HG02798 (cell line): ENCODE results near the gene COBLL1.

Experiments used
- ATAC-seq: cut with Tn5 transposase; IDR thresholded peaks from one replicate; pipeline ENCODE4 v1.9.1; 2021; ENCODE audit warnings: mild to moderate bottlenecking; ENCODE audit not compliant: unreplicated experiment, poor library complexity

The COBLL1 gene

DNA sequence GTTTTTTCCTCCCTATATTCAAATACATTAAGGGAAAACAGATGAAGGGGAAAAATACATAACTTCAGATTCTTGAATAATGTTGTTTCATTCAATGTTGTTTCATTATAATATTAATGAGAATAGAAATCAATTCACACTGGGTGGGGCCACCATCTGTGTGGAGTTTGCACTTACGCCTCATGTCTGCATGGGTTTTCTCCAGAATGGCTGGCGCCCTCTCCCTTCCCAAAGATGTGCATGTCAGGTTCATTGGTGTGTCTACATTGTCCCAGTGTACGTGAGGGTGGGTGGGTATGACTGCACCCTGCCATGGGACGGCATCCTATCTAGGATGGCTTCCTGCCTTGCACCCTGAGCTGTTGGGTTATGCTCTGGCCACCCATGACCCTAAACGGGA, 51.7 kb downstream of the COBLL1 start:
- ATAC-seq: no peak

DNA sequence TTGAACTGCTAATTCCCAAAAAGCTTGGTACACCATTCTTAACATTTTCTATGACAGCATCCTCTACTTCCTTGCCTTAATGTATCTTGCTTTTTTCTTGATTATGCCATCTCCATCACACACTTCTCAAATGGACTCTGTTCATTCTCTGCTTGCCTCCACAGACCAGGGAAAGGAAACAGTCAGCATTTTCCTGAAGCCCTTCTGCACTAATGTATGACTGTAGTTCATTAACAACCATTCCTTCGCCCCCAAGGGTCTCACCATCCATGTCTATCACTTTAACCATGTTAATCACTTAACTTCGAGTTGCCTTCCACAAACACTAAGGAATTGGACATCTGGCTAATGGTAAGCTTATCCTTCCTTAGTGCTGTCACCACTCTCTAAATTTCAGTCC, 54.8 kb downstream of the COBLL1 start:
- ATAC-seq: no peak

DNA sequence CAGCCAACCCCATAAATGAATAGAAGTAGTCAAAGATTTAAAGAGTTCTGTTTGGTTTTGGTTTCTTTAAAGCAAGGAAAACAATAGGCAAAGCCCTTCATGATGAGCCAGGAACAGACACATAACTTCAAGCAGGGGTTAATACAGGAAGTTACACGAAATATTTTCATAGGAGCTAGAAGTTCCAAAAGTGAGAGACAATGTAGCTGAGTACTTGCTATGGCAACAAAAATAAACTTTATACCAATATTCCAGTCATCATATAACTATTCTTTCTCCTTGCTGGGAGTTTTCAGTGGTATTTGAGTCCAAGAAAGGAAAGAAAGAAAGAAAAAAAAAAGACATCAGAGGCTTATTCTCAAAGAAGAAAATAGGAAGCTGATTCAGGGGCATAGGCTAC, 56.2 kb downstream of the COBLL1 start:
- ATAC-seq: no peak

DNA sequence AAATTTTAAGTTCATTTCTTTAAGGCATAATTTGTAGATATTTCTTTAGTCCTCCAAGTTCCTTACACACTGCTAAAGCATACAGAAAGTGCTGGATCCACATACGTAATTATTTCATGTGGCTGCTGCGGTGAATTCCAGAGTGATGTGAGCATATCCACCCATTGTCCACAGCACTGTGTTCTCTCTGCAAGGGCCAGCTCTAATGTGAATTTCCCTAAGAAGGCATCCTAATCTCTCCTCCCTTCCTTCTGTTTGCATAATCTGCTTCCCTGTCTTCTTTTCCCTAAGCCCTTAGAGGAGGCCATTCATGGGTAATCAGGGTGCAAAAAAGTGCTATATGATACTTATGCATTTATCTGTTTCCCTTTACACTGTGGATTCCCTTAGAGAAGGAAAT, 57.2 kb downstream of the COBLL1 start:
- ATAC-seq: no peak

DNA sequence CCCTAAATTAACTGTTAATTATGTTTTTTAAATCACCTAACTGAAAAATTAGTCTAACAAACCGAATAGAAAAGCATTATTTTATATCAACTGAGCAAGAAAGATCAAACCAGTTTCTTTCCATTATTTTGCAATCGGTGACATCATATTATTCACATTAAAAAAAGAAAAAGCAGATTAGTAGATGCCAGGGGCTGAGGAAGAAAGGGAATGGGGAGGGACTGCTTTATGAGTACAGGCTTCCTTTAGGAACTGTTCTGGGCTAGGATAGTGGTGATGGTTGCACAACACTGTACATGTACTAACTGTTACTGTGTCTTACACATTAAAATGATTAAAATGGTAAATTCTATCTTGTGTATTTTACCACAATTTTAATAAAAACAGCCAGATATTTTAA, 59.3 kb downstream of the COBLL1 start:
- ATAC-seq: no peak

DNA sequence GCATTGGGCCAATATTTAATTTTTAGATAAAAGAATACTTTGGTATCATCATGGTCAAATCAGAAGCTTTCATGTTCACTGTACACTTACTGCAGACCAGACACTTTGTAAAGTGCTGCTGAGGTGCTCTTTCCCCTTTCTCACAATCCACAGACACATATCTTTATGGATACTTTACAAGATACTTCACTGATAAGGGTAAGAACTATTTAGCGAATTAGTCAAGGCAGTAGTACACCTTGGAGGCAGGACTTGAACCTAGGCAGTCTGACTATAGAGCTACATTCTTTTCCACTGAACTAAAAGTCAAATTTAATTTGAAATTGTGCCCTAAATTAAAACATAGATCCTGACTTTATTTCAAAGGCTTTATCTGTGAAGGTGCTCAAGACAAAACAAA, 60.2 kb downstream of the COBLL1 start:
- no peak for ATAC-seq

DNA sequence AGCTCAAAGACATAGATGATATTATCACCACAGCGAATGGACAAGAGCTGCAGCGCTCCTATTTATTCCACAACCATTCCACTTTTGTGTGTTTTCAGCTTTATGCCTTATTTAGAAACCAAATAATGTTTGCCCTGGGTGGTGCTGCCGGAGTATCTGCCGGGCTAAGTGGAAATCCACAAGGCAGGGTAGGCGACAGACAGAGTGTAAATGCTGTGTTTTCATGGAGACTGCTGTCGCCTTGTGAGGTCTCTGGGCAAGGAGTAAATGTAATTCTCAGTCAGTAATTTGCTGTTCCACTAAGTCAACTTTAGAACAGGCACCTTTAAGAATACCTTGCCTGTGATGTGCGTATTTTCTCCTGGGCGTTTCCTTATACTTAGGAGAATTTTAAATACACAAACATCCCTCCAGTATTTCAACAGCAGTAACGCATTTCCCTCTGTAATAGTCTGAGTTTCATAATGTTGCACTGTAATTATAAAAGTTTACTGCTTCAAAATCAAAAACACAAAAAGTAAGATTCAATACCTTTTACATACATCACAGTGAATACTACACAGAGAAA, 60.9 kb downstream of the COBLL1 start:
- ATAC-seq: no peak

DNA sequence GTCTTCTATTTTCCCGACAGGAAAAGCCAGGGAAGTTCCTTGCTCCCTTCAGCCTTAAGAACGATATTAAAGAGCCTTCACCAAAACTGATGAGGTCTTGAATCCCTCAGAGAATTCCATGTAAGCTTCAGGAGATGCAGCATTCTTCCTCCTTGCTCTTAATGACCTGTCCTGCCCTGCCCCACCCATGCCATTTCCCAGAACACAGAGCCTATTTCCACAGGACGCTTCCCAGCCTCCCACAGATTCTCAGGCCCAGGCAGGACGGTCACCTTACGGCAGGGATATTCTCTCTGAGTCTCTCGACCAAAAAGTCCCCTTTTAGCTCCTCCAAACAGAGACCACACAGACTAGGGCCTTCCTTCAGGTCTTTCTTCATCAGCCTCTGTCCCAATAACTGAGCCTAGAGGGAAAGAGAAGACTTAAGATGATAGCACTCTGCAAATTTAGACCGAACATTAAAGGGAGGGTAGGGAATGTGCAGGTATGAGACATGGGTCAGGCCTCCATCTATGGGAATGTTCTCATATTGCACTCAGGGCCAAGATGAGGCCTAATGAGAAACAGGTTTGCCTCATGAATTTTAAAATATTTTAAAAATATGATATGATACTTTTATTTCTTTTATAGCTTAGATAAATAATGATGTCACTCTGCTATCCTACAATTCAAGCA, 62.1 kb downstream of the COBLL1 start:
- no peak for ATAC-seq

DNA sequence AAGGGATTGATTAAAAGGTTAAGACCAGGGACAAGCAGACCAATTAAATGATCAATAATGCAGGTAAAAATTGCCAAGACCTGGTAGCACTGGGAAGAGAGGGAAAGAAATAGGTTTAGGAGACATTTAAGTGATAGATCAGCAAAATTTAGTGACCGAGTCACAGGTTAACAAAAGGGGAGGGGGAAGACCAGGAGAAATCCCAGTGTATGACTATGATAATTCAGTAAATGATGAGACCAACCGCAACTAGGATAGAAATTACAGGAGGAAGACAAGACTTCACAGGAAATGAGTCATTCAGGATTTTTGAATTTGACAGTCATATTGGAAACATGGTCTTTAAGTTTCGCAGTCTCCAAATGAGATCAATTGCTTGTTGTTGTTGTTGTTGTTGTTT, 62.9 kb downstream of the COBLL1 start:
- no peak for ATAC-seq

DNA sequence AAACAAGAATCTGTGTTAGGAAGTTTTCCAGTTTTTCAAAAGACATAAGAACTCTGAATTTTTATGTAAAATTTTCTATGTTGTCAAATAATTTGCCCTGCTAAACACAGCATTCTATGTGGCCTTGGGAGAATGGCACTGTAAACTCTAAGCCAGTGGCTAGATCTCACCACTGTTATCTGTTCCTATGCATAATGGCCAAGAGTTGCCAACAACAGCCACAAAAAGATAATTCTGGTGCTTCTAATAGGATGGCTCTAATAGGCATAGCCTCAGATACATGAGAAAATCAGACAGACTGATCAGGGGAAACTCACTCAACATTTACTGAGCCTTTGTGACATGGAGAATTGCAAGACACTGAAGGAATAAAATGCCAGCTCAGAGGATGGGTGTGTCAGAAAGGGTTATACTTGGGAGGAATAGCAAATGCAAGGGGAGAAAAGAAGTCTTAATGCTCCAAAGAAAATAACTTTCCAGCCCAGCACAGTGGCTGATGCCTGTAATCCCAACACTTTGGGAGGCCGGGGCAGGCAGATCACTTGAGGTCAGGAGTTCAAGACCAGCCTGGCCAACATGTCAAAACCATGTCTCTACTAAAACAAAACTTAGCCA, 63.7 kb downstream of the COBLL1 start:
- no peak for ATAC-seq

DNA sequence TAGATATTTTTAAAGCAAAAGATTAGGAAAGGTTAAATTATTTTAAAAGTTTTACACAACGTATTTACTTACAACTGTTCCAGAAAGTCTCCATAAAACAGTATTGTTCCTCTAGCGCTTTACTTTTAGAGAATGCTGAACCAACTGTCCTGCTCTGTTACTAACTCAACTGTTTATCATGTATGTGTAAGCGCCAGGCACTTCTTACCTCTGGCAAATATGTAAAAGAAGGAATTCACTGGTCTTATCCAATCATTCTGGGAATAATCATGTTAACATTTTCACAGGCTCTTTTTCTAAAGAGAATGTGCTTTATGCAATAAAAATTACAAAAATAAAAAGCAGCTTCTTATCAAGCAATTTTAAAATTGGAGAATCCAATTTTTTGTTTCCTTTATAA, 68.0 kb downstream of the COBLL1 start:
- no peak for ATAC-seq

DNA sequence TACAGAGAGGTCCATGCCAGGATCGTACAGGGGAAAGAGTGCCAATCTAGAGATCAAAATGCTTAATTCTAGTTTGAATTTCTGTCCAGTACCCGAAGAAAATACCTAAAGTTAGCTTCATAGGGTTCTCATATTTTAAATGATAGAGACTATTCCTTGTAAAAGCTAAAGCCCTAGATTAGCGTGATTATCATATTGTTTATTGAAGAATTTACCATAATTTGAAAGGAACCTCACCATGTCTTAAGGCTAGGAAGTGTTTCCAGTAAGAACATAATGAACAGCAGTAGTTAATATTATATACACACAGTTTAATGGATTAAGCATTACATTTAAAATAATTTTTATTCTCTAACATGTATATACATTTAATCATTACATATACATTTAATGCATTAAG, 68.5 kb downstream of the COBLL1 start:
- no peak for ATAC-seq

DNA sequence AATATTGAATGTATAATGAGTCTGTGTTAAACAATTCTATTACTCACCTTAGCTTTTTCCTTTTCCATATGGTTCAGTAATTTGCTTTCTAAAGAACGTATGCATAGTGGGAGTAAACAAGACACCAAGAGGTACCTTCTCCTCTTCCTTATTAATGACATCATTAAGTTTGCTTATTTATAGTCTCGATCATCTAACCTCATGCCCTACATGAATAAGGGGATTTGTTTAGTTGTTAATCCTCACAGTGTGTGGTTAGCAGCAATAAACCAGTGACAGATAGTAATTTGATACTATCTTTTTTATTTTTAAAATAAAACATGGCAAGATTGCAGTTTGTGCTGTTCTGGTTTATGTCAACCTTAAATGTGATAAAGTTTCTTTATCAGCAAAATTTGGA, 69.7 kb downstream of the COBLL1 start:
- no peak for ATAC-seq

DNA sequence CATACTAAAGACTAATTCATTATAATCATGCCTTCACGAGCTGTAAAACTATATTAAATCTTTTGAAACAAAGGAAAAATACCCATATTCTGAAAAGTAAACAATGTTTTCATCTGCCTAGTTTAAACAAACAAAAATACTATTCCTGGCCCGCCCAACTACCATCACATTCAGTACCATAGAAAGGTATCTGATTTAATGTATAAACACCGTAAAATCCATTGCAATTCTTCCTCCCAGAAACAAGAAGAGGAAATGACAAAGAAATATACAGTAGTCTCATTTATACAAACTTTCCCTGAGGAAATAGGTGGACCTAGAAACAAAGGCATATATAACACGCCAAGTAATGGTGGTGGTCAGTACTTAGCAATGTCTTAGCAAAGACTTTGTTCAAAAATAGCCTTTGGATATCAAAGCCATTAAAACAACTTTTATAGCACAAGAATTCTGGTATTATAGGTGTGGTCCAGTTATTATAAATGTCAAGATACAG, 71.2 kb downstream of the COBLL1 start:
- no peak for ATAC-seq

DNA sequence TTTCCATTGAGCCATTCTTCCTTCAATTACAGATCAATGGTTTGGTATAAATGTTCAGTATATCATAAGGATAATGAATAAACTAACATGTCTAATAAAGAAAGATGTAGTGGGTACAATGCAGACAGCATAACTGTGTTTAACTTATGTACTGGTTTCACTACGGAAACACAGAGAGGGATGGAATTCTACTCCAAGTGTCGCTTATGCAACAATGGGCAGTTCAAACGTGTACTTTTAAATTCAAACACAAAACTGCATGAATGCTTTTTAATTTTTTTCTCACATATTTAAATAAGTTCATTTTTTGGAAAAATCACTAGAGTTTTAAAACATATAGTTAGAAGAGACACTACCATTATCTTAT, 74.7 kb downstream of the COBLL1 start:
- no peak for ATAC-seq

DNA sequence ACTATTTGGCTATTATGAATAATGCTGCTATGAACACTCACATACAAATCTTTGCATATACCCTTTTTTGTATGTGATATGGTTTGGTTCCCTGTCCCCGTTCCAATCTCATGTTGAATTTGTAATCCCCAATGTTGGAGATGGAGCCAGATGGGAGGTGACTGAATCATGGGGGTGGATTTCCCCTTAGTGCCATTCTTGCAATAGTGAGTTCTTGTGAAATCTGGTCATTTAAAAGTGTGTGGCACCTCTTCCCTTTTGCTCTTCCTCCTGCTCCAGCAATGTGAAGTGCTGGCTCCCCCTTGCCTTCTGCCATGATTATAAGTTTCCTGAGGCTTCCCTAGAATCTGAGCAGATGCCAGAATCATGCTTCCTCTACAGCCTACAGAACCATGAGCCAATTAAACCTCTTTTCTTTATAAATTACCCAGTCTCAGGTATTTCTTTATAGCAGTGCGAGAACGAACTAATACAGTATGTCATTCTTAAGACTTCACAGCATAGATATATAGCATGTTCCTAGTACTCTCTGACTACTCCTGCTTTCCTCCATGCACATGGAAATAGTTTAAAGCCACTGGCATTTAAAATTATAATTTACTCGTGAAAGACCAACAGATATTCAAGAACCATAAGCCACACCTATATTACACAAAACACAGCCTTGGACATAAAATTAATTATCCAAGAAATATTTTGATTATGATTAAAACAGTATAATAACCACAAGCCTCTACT, 75.2 kb downstream of the COBLL1 start:
- ATAC-seq: no peak

DNA sequence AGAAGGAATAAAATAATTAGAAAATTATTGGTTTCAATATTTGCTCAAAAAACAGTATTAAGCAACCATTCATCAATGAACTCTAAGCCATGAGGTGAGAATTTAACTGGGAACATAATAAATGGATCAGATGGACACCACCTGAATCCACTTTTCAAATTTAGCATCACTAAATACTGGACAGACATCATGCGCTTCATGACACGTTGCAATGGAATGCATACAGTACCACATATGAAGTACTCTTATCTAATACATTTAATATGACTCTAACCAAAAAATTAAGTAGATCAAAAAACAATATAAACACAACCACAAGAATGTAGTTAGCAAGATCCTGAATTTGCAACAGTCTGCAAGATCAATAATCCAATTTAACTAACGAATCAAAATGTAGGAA, 76.6 kb downstream of the COBLL1 start:
- ATAC-seq: no peak

DNA sequence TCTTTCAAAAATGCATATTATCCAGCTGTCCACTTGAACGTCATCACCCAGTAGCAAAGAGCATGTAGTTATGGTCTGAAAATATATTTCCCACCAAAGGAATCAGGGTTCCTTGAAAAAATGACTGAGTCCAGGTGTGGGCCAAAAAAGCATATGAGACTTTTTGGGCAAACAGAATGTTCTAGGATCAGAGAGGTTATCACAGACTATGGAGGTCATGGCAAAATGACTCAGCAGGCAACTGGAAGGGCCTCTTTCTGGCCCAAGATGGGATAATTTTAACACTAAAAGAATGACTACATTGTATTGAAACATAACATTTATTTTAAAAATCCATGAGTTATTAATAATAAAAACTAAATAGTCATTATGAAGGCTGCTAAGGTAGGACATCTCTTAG, 77.1 kb downstream of the COBLL1 start:
- no peak for ATAC-seq

DNA sequence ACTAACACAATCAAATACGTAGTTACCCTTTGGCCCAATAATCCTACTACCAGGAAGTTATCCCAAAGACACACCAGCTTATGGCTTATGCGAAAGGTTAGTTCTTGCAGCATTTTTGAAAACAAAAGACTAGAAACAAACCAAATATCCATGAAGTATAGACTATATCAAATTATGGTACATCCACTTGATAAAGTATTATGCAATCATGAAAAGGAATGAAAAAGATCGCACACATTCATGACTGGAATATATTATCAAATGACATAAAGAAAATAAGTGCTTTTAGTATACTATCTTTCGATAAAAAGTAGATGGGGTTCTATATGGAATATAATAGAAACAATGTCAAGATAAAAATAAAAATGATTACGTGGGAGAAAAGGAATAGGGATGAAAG, 78.2 kb downstream of the COBLL1 start:
- ATAC-seq: no peak

DNA sequence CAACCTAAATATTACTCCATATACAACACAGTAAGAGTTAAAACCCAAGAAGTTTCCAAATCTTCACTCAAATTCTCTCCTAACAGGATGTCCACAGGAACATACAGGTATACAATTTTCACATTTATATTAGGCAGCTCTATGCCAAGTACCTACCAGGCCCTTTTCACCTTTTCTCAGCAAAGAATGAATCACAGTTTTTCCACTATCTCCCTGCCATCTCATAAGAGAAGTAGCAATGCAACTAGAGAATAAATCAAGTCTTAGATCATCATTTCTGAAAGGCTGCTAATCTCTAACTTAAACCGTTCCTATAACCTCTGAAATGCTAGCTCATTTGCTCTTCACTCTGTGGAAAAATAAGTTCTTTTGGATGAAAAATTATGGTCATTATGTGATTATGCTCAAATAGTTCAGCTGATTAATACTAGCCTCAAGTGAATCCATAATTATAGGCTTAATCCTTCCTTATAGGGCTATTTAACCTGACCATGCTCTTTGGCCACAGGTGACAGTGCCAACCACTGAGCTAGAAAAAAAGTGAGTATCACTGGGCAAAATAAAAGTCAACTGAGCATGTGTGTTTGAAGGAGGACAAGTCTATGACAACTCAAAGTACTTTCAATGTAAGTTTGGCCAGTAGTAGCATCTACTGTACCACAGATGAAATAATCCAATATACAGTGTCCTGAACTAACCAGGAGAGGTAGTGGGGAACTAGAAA, 79.7 kb downstream of the COBLL1 start:
- ATAC-seq: no peak

DNA sequence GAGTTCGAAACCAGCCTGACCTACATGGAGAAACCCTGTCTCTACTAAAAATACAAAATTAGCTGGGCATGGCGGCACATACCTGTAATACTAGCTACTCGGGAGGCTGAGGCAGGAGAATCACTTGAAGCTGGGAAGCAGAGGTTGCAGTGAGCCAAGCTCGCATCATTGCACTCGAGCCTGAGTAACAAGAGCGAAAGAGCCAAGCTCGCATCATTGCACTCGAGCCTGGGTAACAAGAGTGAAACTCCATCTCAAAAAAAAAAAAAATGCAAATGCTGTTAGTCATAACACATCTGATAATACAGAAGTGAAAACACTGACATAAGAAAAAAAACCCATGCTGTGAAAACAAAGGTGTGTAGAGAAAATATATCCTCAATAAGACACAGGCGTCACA, 80.4 kb downstream of the COBLL1 start:
- peak; percentile 99 for ATAC-seq
